Stimulated activated CD4-positive, alpha-beta T cell treated with anti-CD3 and anti-CD28 coated beads, Interleukin-1b, Interleukin-23, amount 100 ng/mL, for 4 hours (primary cell): ENCODE data around the gene HSD17B13.

Experiments
- DNase-seq, 2 donors: peaks; one replicate each; pipeline ENCODE4 v3.0.0-alpha.2; 2020; ENCODE audit warnings: low read depth in 2 of 2

HSD17B13 gene

GRCh38 chr4:87266986-87267385, 55.7 kb downstream of the HSD17B13 start:
- DNase-seq = no peak

DNA sequence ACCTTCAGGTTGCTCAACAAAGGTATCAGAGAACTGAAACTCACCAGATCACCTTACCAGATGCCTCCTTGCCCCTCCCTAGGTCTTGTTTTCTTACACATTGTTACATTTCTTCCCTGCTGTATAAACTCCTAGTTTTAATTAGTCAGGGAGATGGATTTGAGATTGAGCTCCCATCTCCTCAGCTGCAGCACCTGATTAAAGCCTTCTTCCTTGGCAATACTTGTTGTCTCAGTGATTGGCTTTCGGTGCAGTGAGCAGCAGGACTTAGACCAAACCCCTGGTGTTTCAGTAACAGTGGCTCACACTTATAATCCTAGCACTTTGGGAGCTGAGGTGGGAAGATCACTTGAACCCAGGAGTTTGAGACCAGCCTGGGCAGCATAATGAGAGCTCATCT, 59.8 kb downstream of the HSD17B13 start:
- DNase-seq = no peak

- DNase-seq = no peak
Measured at GRCh38 chr4:87260477-87260876, 62.2 kb downstream of the HSD17B13 start.

DNA sequence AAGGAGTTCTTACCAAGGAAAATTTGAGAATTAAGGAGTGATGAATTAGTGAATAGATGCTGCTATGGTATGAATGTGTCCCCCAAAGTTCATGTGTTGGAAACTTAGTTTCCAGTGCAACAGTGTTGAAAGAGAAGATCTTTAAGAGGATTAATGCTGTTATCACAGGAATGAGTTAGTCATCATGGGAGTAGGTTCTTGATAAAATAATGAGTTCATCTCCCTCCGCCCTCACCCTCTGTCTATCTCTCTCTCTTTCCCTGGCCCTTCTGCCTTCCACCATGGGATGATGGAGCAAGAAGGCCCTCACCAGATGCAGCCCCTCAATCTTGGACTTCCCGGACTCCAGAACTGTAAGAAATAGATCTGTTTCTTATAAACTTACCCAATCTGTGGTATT, 64.0 kb downstream of the HSD17B13 start:
- DNase-seq = no peak

DNA sequence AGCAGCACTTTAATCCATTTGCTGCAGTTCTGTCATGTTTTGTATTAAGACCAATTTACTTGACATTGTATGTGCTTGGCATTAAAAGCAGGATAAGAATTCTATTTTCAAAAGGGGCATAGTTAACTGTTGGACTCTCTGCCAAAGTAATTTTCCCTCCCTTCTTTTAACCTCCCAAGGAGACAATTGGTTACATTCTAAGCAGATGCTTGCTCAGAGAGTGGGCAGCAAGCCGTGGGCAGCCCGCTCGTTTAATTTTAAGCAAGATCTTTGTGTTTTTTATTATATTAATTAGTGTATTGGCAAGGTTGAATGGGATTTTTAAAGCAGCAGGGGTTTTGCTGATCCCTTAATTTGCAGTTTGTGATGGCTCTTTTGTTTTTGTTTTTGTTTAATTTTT, 65.2 kb downstream of the HSD17B13 start:
- no peak for DNase-seq

DNA sequence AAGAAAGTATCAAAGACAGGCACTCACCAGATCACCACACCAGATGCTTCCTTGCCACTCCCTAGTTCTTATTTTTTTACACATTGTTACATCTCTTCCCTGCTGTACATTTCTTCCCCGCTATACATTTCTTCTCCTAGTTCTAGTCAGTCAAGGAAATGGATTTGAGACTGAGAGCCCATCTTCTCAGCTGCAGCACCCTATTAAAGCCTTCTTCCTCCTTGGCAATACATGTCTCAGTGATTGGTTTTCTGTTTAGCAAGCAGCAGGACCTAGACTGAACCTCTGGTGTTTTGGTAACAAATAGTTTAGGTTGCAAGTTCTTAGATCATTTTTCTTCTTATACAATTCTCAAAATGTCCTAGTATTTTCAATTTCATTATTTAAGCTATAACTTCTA, 66.9 kb downstream of the HSD17B13 start:
- DNase-seq = no peak
